Transverse colon (tissue), 4 donors: ENCODE data around the gene PPP1R1B.

ENCODE experiments used
- CTCF ChIP-seq, 5 experiments: fragments of 200-600 bp in 3 of 5; fragments of 450-650 bp in 2 of 5; sonication (generic) in 3 of 5; IDR thresholded peaks; 1 replicate in 2 of 5; 2 replicates in 3 of 5; pipeline ENCODE4 v1.5.1; 2016 to 2017; ENCODE audit warnings: antibody characterized with exemption in 5 of 5, inconsistent platforms in 3 of 5, mild to moderate bottlenecking in 2 of 5, moderate library complexity in 1 of 5
- EP300 ChIP-seq: sonication (generic); formaldehyde crosslinking; IDR thresholded peaks from one replicate; pipeline ENCODE4 v1.6.1; 2017; ENCODE audit warnings: antibody characterized with exemption, low read depth
- POLR2AphosphoS5 ChIP-seq, 3 donors: sonication (generic); formaldehyde crosslinking; IDR thresholded peaks; one replicate each; pipeline ENCODE4 v1.6.1; 2016; ENCODE audit warnings: antibody characterized with exemption in 3 of 3

GRCh38 chr17:39676198-39676819 is 49.6 kb downstream of the PPP1R1B start:
- TF ChIP-seq CTCF (IDR thresholded peaks at IDR 0.05): no peak
- TF ChIP-seq EP300: no peak
- TF ChIP-seq POLR2AphosphoS5 (IDR thresholded peaks at IDR 0.05): no peak
